NCI-H2081 (cell line): Measurements from ENCODE around the gene CYP26A1.

ENCODE experiments used
- DNase-seq, 2 experiments: peaks; one replicate each; lab custom pipeline; 2025; lab: John Stamatoyannopoulos, UW

The CYP26A1 gene

DNA sequence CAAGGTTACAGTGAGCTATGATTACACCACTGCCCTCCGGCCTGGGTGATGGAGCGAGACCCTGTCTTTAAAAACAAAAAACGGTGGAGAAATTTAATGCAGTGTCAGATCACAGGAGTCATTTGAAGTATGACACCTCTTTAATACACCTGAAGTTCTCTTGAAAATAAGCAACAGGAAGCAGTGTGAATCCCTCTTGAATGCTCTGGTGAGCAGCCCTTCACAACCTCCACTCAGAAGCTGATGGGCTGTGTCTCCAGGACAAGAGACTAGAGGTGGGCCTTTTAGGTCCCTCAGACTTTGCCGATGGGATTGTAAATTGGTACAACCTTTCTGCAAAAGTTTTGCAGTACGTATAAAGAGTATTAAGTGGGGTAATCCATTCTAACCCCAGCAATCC, 50.1 kb downstream of the CYP26A1 start:
- DNase-seq, result no peak

DNA sequence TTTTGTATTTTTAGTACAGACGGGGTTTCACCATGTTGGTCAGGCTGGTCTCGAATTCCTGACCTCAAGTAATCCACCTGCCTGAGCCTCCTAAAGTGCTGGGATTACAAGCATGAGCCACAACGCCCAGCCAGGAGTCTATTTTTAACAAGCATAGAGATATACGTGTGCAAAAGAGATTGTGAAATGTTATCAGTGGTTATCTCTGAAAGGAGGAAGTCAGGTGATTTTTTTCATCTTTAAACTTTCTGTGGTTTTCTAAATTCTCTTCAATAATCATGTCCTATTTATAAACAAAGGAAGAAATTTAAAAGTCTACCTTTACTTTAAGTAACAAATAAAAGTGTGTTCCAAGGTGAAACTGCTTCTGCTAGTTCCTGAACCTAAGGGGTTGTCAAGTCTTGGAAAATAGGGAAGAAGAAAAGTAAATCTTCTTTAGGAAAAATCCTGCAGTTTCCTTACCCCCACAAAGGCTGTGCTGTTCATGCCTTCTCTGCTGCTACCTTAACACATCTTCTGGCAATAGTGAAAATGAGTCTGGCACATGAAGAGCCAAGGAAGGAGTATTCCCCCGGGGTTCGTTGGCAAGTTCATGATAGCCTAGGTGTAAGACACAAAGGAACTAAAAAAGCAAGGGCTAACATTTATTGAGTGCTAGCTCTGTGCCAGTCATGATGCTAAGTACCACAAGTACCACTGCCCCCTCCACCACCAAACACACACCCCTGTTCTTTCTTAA, 51.1 kb downstream of the CYP26A1 start:
- DNase-seq, result no peak

DNA sequence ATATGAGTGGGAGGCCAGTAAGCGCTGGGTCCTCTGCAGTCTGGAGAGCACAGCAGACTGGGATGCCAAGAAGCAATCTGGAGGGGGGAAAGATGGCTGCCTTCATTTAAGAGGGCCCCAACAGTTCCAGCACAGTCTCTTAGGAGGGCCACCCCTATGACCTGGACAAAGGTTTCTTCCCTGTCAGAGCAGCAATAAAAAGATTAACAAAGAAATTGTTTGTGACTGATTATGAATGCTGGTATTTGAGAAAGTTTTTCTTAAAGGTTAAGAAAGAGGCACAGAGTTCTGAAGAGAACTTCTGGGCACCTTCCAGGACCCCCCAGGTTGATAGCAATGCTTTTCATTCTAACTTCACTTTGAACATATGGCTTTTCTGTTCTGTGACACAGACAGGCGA, 52.3 kb downstream of the CYP26A1 start:
- no peak for DNase-seq

DNA sequence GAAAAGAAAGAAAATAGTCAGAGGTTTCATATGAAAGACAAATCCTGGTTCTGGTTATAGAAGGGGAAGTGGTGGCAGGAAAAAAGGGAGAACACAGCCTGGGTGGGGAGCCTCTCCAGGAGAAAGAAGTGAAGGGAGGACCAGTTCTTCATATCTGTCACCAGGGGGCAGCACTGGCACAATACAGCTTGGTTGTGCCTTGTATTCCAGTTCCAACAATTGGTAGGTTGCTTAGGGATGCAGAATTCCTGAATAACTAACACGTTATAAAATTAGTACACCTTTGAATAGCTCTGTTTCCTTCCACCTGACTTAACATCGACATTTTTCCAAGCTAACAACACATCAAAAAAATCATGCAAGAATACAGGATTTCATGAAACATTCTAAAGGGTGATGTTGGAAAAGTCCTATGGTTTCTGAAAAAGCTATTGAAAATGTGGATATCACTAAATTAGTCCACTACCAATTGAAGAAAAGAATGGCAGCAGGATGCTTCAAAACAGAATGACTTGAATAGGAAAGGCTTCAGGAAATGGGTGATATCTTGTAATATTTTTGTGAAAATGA, 52.9 kb downstream of the CYP26A1 start:
- DNase-seq, result no peak
